ENCODE results near the gene SLC35A5.

The SLC35A5 gene

DNA sequence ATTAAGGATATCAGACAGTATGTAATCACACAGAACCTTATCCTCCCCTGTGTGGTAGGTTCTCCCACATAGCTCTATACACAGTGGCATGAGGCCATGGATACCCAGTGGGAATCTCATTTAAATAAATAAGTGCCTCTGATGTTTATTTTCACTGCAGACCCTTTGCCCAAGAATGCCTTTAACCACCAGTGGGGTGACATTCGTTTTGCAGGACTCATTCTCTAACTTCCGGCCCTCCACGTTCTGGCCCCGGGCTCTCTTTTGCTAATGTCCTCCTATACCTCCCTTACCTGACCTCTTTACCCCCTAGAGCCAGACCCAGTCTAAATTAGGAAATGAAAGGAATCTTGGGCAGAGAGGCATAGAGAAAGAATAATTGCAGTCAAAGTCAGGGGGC is 70.8 kb downstream of the SLC35A5 start:
- ATAC-seq, result no peak
- no peak for TF ChIP-seq ESRRG (CRISPR knock-in tag; IDR thresholded peaks at IDR 0.05)
- TF ChIP-seq, protein P1, sequence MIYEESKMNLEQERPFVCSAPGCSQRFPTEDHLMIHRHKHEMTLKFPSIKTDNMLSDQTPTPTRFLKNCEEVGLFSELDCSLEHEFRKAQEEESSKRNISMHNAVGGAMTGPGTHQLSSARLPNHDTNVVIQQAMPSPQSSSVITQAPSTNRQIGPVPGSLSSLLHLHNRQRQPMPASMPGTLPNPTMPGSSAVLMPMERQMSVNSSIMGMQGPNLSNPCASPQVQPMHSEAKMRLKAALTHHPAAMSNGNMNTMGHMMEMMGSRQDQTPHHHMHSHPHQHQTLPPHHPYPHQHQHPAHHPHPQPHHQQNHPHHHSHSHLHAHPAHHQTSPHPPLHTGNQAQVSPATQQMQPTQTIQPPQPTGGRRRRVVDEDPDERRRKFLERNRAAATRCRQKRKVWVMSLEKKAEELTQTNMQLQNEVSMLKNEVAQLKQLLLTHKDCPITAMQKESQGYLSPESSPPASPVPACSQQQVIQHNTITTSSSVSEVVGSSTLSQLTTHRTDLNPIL (CRISPR knock-in tag; IDR thresholded peaks at IDR 0.05; ENCODE audit: low read depth), result no peak
- no peak for TF ChIP-seq ZFP30 (CRISPR knock-in tag; IDR thresholded peaks at IDR 0.05)

DNA sequence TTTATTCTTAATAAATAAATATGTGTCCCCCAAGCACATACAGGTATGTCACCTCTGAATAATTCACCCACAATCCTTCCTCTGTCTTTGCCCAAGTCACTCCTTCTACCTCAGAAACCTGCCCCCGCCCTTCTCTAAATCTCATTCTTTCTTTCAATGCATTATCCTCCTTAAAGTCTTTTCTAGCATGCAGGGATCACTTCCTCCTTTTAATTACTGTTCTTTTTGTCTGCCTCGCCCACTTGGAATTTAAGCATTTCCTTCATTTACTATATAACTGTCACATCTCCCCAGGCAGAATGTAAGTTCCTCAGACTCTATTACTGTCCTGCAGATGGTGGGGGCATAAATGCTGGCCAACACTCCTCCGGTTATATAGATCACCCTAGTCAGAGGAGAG is 71.3 kb downstream of the SLC35A5 start:
- TF ChIP-seq ZFP3 (CRISPR knock-in tag; IDR thresholded peaks at IDR 0.05), result no peak
- no peak for TF ChIP-seq ZNF565 (CRISPR knock-in tag; conservative IDR thresholded peaks at IDR 0.05; ENCODE audit: low read depth)
- TF ChIP-seq ESRRG (CRISPR knock-in tag; IDR thresholded peaks at IDR 0.05), result no peak
- TF ChIP-seq TOX (CRISPR knock-in tag; IDR thresholded peaks at IDR 0.05; ENCODE audit: borderline replicate concordance), result no peak
- no peak for TF ChIP-seq ZFP30 (CRISPR knock-in tag; IDR thresholded peaks at IDR 0.05)
- TF ChIP-seq RARB (CRISPR knock-in tag; IDR thresholded peaks at IDR 0.05), result no peak
- TF ChIP-seq GLIS3 (CRISPR knock-in tag; IDR thresholded peaks at IDR 0.05), result no peak
- TF ChIP-seq SNAI2 (CRISPR knock-in tag; IDR thresholded peaks at IDR 0.05), result no peak
- TF ChIP-seq ARNTL (CRISPR knock-in tag; IDR thresholded peaks at IDR 0.05; ENCODE audit: borderline replicate concordance, low read depth), result no peak
- no peak for TF ChIP-seq ZNF70 (CRISPR knock-in tag; IDR thresholded peaks at IDR 0.05)
- no peak for TF ChIP-seq ZC3H10 (CRISPR knock-in tag; IDR thresholded peaks at IDR 0.05)
- no peak for ATAC-seq

DNA sequence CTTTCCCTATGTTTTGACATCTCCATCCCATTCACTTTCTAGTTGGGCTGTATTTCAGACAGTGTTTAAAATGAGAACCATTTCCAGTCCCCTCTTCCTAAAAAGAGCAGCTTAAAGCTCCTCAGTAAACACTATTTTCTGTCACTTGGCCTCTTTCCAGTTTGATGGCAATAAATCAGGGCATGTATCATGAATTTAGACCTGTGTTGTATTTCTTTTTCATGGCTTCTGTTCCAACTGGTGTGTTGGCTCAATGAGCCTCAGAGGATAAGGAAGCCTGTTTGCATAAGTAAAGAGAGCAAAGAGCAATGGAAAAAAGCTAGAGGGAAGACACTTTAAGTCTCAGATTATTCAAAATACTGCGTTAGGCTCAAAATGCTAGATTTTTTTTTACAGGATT is 71.9 kb downstream of the SLC35A5 start:
- ATAC-seq, result no peak
- TF ChIP-seq ESRRG (CRISPR knock-in tag; IDR thresholded peaks at IDR 0.05) (no peak), RARB (CRISPR knock-in tag; IDR thresholded peaks at IDR 0.05) (no peak), ISL1 (CRISPR knock-in tag; IDR thresholded peaks at IDR 0.05) (peak; percentile 18; the same call in 1 of the 2 replicates), SNAI2 (CRISPR knock-in tag; IDR thresholded peaks at IDR 0.05) (no peak), ZNF8 (CRISPR knock-in tag; IDR thresholded peaks at IDR 0.05) (no peak), GLIS3 (CRISPR knock-in tag; IDR thresholded peaks at IDR 0.05) (no peak)
- TF ChIP-seq, protein P2, sequence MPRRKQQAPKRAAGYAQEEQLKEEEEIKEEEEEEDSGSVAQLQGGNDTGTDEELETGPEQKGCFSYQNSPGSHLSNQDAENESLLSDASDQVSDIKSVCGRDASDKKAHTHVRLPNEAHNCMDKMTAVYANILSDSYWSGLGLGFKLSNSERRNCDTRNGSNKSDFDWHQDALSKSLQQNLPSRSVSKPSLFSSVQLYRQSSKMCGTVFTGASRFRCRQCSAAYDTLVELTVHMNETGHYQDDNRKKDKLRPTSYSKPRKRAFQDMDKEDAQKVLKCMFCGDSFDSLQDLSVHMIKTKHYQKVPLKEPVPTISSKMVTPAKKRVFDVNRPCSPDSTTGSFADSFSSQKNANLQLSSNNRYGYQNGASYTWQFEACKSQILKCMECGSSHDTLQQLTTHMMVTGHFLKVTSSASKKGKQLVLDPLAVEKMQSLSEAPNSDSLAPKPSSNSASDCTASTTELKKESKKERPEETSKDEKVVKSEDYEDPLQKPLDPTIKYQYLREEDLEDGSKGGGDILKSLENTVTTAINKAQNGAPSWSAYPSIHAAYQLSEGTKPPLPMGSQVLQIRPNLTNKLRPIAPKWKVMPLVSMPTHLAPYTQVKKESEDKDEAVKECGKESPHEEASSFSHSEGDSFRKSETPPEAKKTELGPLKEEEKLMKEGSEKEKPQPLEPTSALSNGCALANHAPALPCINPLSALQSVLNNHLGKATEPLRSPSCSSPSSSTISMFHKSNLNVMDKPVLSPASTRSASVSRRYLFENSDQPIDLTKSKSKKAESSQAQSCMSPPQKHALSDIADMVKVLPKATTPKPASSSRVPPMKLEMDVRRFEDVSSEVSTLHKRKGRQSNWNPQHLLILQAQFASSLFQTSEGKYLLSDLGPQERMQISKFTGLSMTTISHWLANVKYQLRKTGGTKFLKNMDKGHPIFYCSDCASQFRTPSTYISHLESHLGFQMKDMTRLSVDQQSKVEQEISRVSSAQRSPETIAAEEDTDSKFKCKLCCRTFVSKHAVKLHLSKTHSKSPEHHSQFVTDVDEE (CRISPR knock-in tag; IDR thresholded peaks at IDR 0.05), result no peak
- TF ChIP-seq, protein P3, sequence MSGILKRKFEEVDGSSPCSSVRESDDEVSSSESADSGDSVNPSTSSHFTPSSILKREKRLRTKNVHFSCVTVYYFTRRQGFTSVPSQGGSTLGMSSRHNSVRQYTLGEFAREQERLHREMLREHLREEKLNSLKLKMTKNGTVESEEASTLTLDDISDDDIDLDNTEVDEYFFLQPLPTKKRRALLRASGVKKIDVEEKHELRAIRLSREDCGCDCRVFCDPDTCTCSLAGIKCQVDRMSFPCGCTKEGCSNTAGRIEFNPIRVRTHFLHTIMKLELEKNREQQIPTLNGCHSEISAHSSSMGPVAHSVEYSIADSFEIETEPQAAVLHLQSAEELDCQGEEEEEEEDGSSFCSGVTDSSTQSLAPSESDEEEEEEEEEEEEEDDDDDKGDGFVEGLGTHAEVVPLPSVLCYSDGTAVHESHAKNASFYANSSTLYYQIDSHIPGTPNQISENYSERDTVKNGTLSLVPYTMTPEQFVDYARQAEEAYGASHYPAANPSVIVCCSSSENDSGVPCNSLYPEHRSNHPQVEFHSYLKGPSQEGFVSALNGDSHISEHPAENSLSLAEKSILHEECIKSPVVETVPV (CRISPR knock-in tag; IDR thresholded peaks at IDR 0.05), result no peak
- TF ChIP-seq, protein P1 (CRISPR knock-in tag; IDR thresholded peaks at IDR 0.05; ENCODE audit: low read depth), result no peak

DNA sequence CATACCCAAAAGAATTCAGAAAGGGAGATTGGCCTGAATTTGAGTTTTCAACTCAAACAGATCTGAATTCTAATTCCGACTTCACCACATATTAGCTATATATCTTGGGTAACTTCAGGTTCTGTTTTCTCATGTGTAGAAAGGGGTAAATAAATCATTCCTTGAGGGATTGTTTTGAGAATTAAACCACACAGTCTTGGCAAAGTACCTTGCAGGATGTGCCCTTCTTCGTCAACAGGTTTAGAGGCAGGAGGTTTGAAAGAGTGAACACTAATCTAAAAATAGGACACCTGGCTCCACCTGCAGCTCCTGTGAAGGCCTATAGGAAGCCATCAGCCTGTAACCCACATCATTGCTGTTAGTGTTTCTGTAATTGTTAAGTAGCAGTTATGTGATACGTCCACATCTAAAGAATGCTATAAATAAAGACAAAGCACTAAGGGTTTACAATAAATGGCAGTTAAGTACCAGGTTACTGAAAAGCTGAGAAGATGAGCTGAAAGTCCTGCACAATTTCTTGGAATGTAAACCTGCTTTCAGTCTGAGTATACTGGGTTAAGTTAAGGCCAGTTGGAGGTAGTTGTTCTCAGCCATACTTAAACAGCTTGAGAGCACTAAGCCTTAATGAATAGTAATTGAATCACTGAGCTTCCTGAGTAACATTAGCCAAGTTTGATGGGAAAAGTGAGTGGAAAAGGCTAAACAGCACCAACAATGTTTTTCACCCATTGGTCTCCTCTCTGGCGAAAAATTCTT is 73.1 kb downstream of the SLC35A5 start:
- ATAC-seq, result peak; percentile 12
- no peak for TF ChIP-seq TOX (CRISPR knock-in tag; IDR thresholded peaks at IDR 0.05; ENCODE audit: borderline replicate concordance)
- no peak for TF ChIP-seq ESRRG (CRISPR knock-in tag; IDR thresholded peaks at IDR 0.05)
- TF ChIP-seq, protein P2 (CRISPR knock-in tag; IDR thresholded peaks at IDR 0.05), result no peak

Data from SK-N-SH treated with all-trans-retinoic acid at 6 μM for 48 hours (cell line).